Suprapubic skin (tissue), 4 donors: ENCODE data around the gene LYPLAL1.

Source experiments
- EP300 ChIP-seq: sonication (generic); formaldehyde crosslinking; IDR thresholded peaks from one replicate; pipeline ENCODE4 v1.6.1; 2017; ENCODE audit warnings: antibody characterized with exemption
- POLR2A ChIP-seq, 2 donors: fragments of 450-650 bp; IDR thresholded peaks; one replicate each; pipeline ENCODE4 v1.6.1; 2017; ENCODE audit warnings: antibody characterized with exemption in 2 of 2, mild to moderate bottlenecking in 2 of 2, moderate library complexity in 2 of 2
- POLR2AphosphoS5 ChIP-seq, 3 donors: sonication (generic); formaldehyde crosslinking; IDR thresholded peaks; one replicate each; pipeline ENCODE4 v1.6.1; 2017; ENCODE audit warnings: antibody characterized with exemption in 3 of 3
- TF ChIP-seq, protein P1 (sequence below), 2 donors: fragments of 200-600 bp in 1 of 2; fragments of 450-650 bp in 1 of 2; sonication (generic) in 1 of 2; IDR thresholded peaks; one replicate each; pipeline ENCODE4 v1.5.1; 2016 to 2019; ENCODE audit warnings: antibody characterized with exemption in 2 of 2, mild to moderate bottlenecking in 1 of 2, moderate library complexity in 1 of 2

DNA sequence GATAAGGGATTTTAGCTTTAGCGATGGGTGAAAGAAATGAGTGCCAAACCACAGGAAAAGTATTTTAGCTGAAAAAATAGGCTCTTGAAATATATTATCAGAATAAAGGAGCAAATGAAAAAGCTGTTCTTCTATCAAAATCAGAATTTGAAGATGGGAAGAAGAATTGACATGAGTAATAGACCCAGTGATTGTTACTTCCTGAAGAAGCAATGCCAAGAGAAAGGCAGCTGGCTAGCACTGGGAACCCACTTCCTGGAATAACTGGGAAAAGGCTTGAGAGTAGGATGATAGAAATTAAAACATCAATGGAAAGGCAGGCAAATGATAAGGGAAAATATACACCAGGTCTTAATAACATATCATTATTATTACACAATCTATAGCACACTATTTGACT is 29.9 kb upstream of the LYPLAL1 start:
- TF ChIP-seq, protein P1, sequence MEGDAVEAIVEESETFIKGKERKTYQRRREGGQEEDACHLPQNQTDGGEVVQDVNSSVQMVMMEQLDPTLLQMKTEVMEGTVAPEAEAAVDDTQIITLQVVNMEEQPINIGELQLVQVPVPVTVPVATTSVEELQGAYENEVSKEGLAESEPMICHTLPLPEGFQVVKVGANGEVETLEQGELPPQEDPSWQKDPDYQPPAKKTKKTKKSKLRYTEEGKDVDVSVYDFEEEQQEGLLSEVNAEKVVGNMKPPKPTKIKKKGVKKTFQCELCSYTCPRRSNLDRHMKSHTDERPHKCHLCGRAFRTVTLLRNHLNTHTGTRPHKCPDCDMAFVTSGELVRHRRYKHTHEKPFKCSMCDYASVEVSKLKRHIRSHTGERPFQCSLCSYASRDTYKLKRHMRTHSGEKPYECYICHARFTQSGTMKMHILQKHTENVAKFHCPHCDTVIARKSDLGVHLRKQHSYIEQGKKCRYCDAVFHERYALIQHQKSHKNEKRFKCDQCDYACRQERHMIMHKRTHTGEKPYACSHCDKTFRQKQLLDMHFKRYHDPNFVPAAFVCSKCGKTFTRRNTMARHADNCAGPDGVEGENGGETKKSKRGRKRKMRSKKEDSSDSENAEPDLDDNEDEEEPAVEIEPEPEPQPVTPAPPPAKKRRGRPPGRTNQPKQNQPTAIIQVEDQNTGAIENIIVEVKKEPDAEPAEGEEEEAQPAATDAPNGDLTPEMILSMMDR (IDR thresholded peaks at IDR 0.05), result no peak
- TF ChIP-seq POLR2A (IDR thresholded peaks at IDR 0.05) (no peak), POLR2AphosphoS5 (IDR thresholded peaks at IDR 0.05) (no peak), EP300 (no peak)
